ENCODE data around the gene ABTB2.

DNA sequence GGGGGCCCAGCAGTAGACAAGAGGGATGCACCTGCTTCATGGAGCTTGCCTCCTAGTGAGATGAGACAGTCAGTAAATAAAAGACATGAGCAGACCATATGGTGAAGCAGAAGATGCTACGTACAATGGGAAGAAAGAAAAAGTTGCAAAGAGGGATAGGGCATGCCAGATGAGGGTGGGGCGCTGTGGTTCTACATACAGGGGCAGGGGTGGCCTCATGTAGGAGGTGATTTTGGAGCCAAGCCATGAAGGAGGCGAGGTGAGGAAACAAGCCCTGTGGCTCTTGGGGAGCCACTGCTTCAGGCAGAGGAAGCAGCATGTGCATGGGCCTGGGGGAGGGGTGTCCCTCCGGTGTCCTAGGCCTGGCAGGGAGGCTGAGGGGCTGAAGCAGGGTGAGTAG lies 237.2 kb downstream of the ABTB2 start:
- TF ChIP-seq, protein P1, sequence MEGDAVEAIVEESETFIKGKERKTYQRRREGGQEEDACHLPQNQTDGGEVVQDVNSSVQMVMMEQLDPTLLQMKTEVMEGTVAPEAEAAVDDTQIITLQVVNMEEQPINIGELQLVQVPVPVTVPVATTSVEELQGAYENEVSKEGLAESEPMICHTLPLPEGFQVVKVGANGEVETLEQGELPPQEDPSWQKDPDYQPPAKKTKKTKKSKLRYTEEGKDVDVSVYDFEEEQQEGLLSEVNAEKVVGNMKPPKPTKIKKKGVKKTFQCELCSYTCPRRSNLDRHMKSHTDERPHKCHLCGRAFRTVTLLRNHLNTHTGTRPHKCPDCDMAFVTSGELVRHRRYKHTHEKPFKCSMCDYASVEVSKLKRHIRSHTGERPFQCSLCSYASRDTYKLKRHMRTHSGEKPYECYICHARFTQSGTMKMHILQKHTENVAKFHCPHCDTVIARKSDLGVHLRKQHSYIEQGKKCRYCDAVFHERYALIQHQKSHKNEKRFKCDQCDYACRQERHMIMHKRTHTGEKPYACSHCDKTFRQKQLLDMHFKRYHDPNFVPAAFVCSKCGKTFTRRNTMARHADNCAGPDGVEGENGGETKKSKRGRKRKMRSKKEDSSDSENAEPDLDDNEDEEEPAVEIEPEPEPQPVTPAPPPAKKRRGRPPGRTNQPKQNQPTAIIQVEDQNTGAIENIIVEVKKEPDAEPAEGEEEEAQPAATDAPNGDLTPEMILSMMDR (conservative IDR thresholded peaks at IDR 0.05 in 1 of 2, IDR thresholded peaks at IDR 0.05 in 1 of 2; ENCODE audit: low read depth in 1 of 2, low read length in 2 of 2) = no peak
- TF ChIP-seq EZH2 (IDR thresholded peaks at IDR 0.05; ENCODE audit: low read length, missing control alignments) = no peak
